CD14-positive monocyte (primary cell): ENCODE results near the gene BROX. TPM values are rescaled to one million over a fixed set of nuclear protein-coding genes. Genes with fewer than 3 reads are reported as not detected.

ENCODE experiments used
- DNase-seq, 3 donors: peaks; one replicate each; pipeline ENCODE4 v3.0.0-alpha.2; 2011 to 2022
- H2AFZ ChIP-seq: 2 replicates; pipeline ENCODE4 v1.6.0; 2012; ENCODE audit warnings: mild to moderate bottlenecking, low read depth, low read length, inconsistent platforms; ENCODE audit not compliant: insufficient read depth, poor library complexity, severe bottlenecking
- H3K27ac ChIP-seq, 2 donors: 1 replicate in 1 of 2; 2 replicates in 1 of 2; pipeline ENCODE4 v1.5.1; 2012 to 2013; ENCODE audit warnings: low read length in 2 of 2, control low read depth in 1 of 2, inconsistent platforms in 1 of 2, low read depth in 1 of 2, mild to moderate bottlenecking in 1 of 2
- H3K27me3 ChIP-seq, 2 donors: one replicate each; pipeline versions ENCODE4 v1.6.0 to v1.6.1; 2011 to 2013; ENCODE audit warnings: low read length in 2 of 2; ENCODE audit not compliant: control insufficient read depth in 2 of 2, insufficient read depth in 2 of 2
- H3K36me3 ChIP-seq, 2 donors: replicated peaks in 1 of 2; 1 replicate in 1 of 2; 2 replicates in 1 of 2; pipeline versions ENCODE4 v1.5.1 to v1.6.1; 2012 to 2013; ENCODE audit warnings: low read length in 2 of 2, control low read depth in 1 of 2, inconsistent platforms in 1 of 2, mild to moderate bottlenecking in 1 of 2; ENCODE audit not compliant: insufficient read depth in 2 of 2, control insufficient read depth in 1 of 2
- H3K4me1 ChIP-seq, 2 donors: 1 replicate in 1 of 2; 2 replicates in 1 of 2; pipeline versions ENCODE4 v1.5.1 to v1.6.1; 2012 to 2013; ENCODE audit warnings: low read length in 2 of 2, control low read depth in 1 of 2, inconsistent platforms in 1 of 2, mild to moderate bottlenecking in 1 of 2, moderate library complexity in 1 of 2; ENCODE audit not compliant: insufficient read depth in 2 of 2, control insufficient read depth in 1 of 2
- H3K4me2 ChIP-seq: replicated peaks from 2 replicates; pipeline ENCODE3; 2012; ENCODE audit warnings: low read length, moderate library complexity, mild to moderate bottlenecking; ENCODE audit not compliant: poor library complexity, severe bottlenecking; ENCODE audit errors: extremely low read depth
- H3K4me3 ChIP-seq, 3 experiments: fragments of 200-600 bp in 1 of 3; sonication (generic) in 1 of 3; replicated peaks in 1 of 3; 1 replicate in 2 of 3; 2 replicates in 1 of 3; pipeline ENCODE4 v1.5.1; 2011 to 2013; ENCODE audit warnings: low read length in 3 of 3, mild to moderate bottlenecking in 3 of 3, control low read depth in 2 of 3, low read depth in 2 of 3, inconsistent platforms in 1 of 3, moderate library complexity in 1 of 3
- H3K79me2 ChIP-seq: 2 replicates; pipeline ENCODE4 v1.6.0; 2012; ENCODE audit warnings: mild to moderate bottlenecking, control low read depth, inconsistent platforms, low read length, moderate library complexity; ENCODE audit not compliant: insufficient read depth
- H3K9ac ChIP-seq: 2 replicates; pipeline ENCODE4 v1.6.0; 2017; ENCODE audit warnings: low read length, mild to moderate bottlenecking; ENCODE audit not compliant: insufficient read depth, poor library complexity, severe bottlenecking
- H3K9me3 ChIP-seq, 2 donors: replicated peaks in 1 of 2; 1 replicate in 1 of 2; 2 replicates in 1 of 2; pipeline versions ENCODE4 v1.5.1 to v1.6.1; 2012 to 2013; ENCODE audit warnings: low read length in 2 of 2, control low read depth in 1 of 2; ENCODE audit not compliant: control insufficient read depth in 1 of 2, insufficient read depth in 1 of 2
- H4K20me1 ChIP-seq: 2 replicates; pipeline ENCODE4 v1.6.0; 2012; ENCODE audit warnings: mild to moderate bottlenecking, low read length, control low read depth, moderate library complexity; ENCODE audit not compliant: insufficient read depth
- H3K27ac Mint-ChIP-seq, 7 donors: one replicate each; pipeline ENCODE4 v1.8.0; 2020; ENCODE audit warnings: mild to moderate bottlenecking in 7 of 7, mixed read lengths in 7 of 7, moderate library complexity in 6 of 7, inconsistent platforms in 2 of 7
- H3K27me3 Mint-ChIP-seq, 3 donors: one replicate each; pipeline ENCODE4 v1.8.0; 2021 to 2022; ENCODE audit warnings: low read depth in 3 of 3, mild to moderate bottlenecking in 3 of 3, mixed read lengths in 3 of 3, moderate library complexity in 3 of 3, inconsistent platforms in 1 of 3
- H3K36me3 Mint-ChIP-seq, 2 donors: one replicate each; pipeline ENCODE4 v1.8.0; 2020; ENCODE audit warnings: mixed read lengths in 2 of 2, inconsistent platforms in 1 of 2, mild to moderate bottlenecking in 1 of 2
- H3K4me1 Mint-ChIP-seq: one replicate; pipeline ENCODE4 v1.8.0; 2020; ENCODE audit warnings: mild to moderate bottlenecking, mixed read lengths
- H3K4me3 Mint-ChIP-seq, 2 donors: one replicate each; pipeline ENCODE4 v1.8.0; 2020; ENCODE audit warnings: mild to moderate bottlenecking in 2 of 2, mixed read lengths in 2 of 2, moderate library complexity in 1 of 2
- H3K9me3 Mint-ChIP-seq, 7 donors: one replicate each; pipeline ENCODE4 v1.8.0; 2020 to 2022; ENCODE audit warnings: mixed read lengths in 7 of 7, mild to moderate bottlenecking in 6 of 7, moderate library complexity in 6 of 7, inconsistent platforms in 2 of 7
- CTCF ChIP-seq: fragments of 200-600 bp; IDR thresholded peaks from one replicate; pipeline ENCODE4 v1.8.0; 2022; ENCODE audit warnings: antibody characterized with exemption, mild to moderate bottlenecking
- WGBS: methylation state at CpG from one replicate; pipeline ENCODE4 v1.1.5; 2013; ENCODE audit warnings: missing lambda C conversion rate; ENCODE audit not compliant: insufficient coverage; 5-methylcytosine and 5-hydroxymethylcytosine counted together
- intact Hi-C, 2 donors: fragments of 100-400 bp; cut with micrococcal nuclease; formaldehyde crosslinking; loops; one replicate each; pipeline versions ENCODE4 v1.15.0 to v1.15.1; 2023
- polyA plus RNA-seq, 3 donors: library from polyadenylated mRNA; depleted of rRNA in 1 of 3; unstranded in 2 of 3; stranded (reverse) in 1 of 3; fragments of 300-500 nt in 2 of 3; fragments of >200 nt in 1 of 3; fragmentation: Illumina TruSeq in 2 of 3; gene quantifications; 1 replicate in 2 of 3; 2 replicates in 1 of 3; pipeline ENCODE4 v1.2.3, GENCODE V29; 2012 to 2021

BROX gene
- polyA plus RNA-seq, 3 donors, result 9.0 to 35.4 (median 26.2) TPM

- Mint-ChIP-seq H3K4me3 (no peak overlapping the region), H3K36me3 (peaks cover 47 to 54% of the 10 kb centered on the region in 2 donors), H3K27me3 (no peaks in the 10 kb centered on the region), H3K9me3 (peaks cover 0 to 2% (median 0%) of the 10 kb centered on the region in 7 donors), H3K27ac (peak overlapping the region in 1 of 7 donors; percentile 7), H3K4me1 (peaks cover 17% of the 10 kb centered on the region)
- no peak for DNase-seq
- Histone ChIP-seq H3K4me1 (peaks cover 8 to 17% of the 10 kb centered on the region in 2 donors), H2AFZ (no peak overlapping the region), H3K79me2 (peaks cover 59% of the 10 kb centered on the region), H3K36me3 (peaks cover 54 to 60% of the 10 kb centered on the region in 2 donors), H3K4me3 (no peak overlapping the region), H3K9ac (no peak overlapping the region), H3K27ac (no peak overlapping the region), H3K4me2 (no peak overlapping the region), H4K20me1 (peaks cover 46% of the 10 kb centered on the region), H3K27me3 (no peaks in the 10 kb centered on the region), H3K9me3 (no peaks in the 10 kb centered on the region)
- no peak for TF ChIP-seq CTCF
- intact Hi-C loops, result loop anchor here in 1 of 2 donors (10.0 kb wide), 1 partner anchor 252 kb away; no protein-coding TSS in a partner anchor
- WGBS, result no CpG with 5 or more reads among the region's 2 CpGs
Observed at GRCh38 chr1:222716393-222716792, 4.0 kb downstream of the BROX start.

- intact Hi-C loops, result no loop called here
- peaks cover 46% of the 10 kb centered on the region for H4K20me1 ChIP-seq
- no peak overlapping the region for H3K27ac ChIP-seq
- H3K36me3 ChIP-seq, result peaks cover 96 to 98% of the 10 kb centered on the region in 2 donors
- H3K27me3 ChIP-seq, result no peaks in the 10 kb centered on the region
- no peaks in the 10 kb centered on the region for H3K9me3 Mint-ChIP-seq
- no peak overlapping the region for H3K27ac Mint-ChIP-seq
- H3K4me1 ChIP-seq, result peaks cover 0 to 2% of the 10 kb centered on the region in 2 donors
- H3K9ac ChIP-seq, result no peak overlapping the region
- no peaks in the 10 kb centered on the region for H3K27me3 Mint-ChIP-seq
- H3K4me1 Mint-ChIP-seq, result peaks cover 16% of the 10 kb centered on the region
- TF ChIP-seq CTCF, result no peak
- no peaks in the 10 kb centered on the region for H3K79me2 ChIP-seq
- H3K9me3 ChIP-seq, result no peaks in the 10 kb centered on the region
- H3K4me3 Mint-ChIP-seq, result no peak overlapping the region
- 100% methylated on average over 1 of the region's 1 CpG for WGBS
- peaks cover 87 to 96% of the 10 kb centered on the region in 2 donors for H3K36me3 Mint-ChIP-seq
- no peak for DNase-seq
- H2AFZ ChIP-seq, result no peak overlapping the region
- no peak overlapping the region for H3K4me3 ChIP-seq
- no peak overlapping the region for H3K4me2 ChIP-seq
Observed at GRCh38 chr1:222728746-222729145, 16.4 kb downstream of the BROX start.
